MCF 10A (cell line): ENCODE results near the gene ACRV1. TPM values are rescaled to one million over a fixed set of nuclear protein-coding genes. Genes with fewer than 3 reads are reported as not detected.

ENCODE experiments used
- BruUV-seq: library from RNA; stranded (reverse); fragments of 400-500 nt; replicated peaks from 2 replicates; lab custom pipeline; 2021; lab: Mats Ljungman, UMichigan
- CTCF ChIA-PET: fragments of 300-600 bp; sonication (Branson Sonifier 250); formaldehyde crosslinking; extraction: SDS; loops from one replicate; lab custom pipeline; 2021; ENCODE audit warnings: antibody characterized with exemption, inconsistent platforms; lab: Yijun Ruan, JAX
- POLR2A ChIA-PET: fragments of 300-600, 350-650 bp; sonication (Branson Sonifier 250); formaldehyde crosslinking; extraction: SDS; loops from one replicate; lab custom pipeline; 2020; ENCODE audit warnings: antibody characterized with exemption, inconsistent platforms; lab: Yijun Ruan, JAX
- DNase-seq: peaks from one replicate; pipeline ENCODE4 v3.0.0-alpha.2; 2018; ENCODE audit not compliant: unreplicated experiment
- H3K27ac Mint-ChIP-seq: one replicate; pipeline ENCODE4 v1.8.0; 2022; ENCODE audit warnings: mild to moderate bottlenecking, low read depth, mixed read lengths; ENCODE audit not compliant: unreplicated experiment
- H3K27me3 Mint-ChIP-seq: one replicate; pipeline ENCODE4 v1.8.0; 2022; ENCODE audit warnings: mixed read lengths; ENCODE audit not compliant: insufficient read depth, unreplicated experiment
- H3K36me3 Mint-ChIP-seq: one replicate; pipeline ENCODE4 v1.8.0; 2022; ENCODE audit warnings: mild to moderate bottlenecking, moderate library complexity, mixed read lengths; ENCODE audit not compliant: insufficient read depth, unreplicated experiment
- H3K4me1 Mint-ChIP-seq: one replicate; pipeline ENCODE4 v1.8.0; 2022; ENCODE audit warnings: mixed read lengths; ENCODE audit not compliant: insufficient read depth, unreplicated experiment
- H3K4me3 Mint-ChIP-seq: one replicate; pipeline ENCODE4 v1.8.0; 2022; ENCODE audit warnings: mild to moderate bottlenecking, moderate library complexity, mixed read lengths; ENCODE audit not compliant: unreplicated experiment
- H3K9me3 Mint-ChIP-seq: one replicate; pipeline ENCODE4 v1.8.0; 2022; ENCODE audit warnings: mixed read lengths; ENCODE audit not compliant: unreplicated experiment
- intact Hi-C: fragments of 100-400 bp; cut with micrococcal nuclease; formaldehyde crosslinking; loops from 2 replicates; pipeline ENCODE4 v1.14.1; 2022
- total RNA-seq: library from RNA; stranded (reverse); gene quantifications from 2 replicates; pipeline ENCODE4 v1.2.3, GENCODE V29; 2022
- TF ChIP-seq, protein P1 (sequence below): fragments of 200-600 bp; IDR thresholded peaks from one replicate; pipeline ENCODE4 v1.8.0; 2022; ENCODE audit warnings: antibody characterized with exemption, mild to moderate bottlenecking; ENCODE audit not compliant: unreplicated experiment

Gene ACRV1
- total RNA-seq, 1 experiment from 2014 or later = not detected

DNA sequence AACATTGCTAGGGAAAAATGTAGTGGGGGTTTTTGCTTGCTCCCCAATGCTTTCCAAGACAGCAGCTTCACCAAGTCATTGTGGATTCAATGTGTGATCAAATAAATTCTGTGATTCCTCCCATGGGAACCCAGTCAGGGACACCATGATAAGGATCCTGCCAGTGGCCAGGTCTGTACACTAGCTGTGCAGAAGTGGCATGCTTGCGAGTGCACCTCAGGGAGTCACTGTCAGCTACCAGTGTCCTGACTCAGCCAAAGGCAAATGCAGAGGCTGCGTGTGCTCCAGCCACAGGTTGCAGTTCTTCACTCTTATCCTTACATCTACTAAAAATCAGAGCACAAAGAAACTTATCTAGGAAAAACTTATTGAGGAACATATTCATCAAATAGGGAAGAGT lies 9.4 kb upstream of the ACRV1 start:
- BruUV-seq = no TSS peak
- Mint-ChIP-seq H3K4me1 (no peaks in the 10 kb centered on the region), H3K9me3 (no peaks in the 10 kb centered on the region), H3K36me3 (no peaks in the 10 kb centered on the region), H3K27ac (no peak overlapping the region), H3K27me3 (no peaks in the 10 kb centered on the region), H3K4me3 (no peak overlapping the region)
- ChIA-PET POLR2A (interaction anchor here (0.6 kb wide), 1 partner anchor 37 kb away, joined by 3 read pairs; no protein-coding TSS in a partner anchor), CTCF (interaction anchor here (1.2 kb wide), 1 partner anchor 504 kb away, joined by 4 read pairs; no protein-coding TSS in a partner anchor)
- intact Hi-C loops = no loop called here
- TF ChIP-seq, protein P1, sequence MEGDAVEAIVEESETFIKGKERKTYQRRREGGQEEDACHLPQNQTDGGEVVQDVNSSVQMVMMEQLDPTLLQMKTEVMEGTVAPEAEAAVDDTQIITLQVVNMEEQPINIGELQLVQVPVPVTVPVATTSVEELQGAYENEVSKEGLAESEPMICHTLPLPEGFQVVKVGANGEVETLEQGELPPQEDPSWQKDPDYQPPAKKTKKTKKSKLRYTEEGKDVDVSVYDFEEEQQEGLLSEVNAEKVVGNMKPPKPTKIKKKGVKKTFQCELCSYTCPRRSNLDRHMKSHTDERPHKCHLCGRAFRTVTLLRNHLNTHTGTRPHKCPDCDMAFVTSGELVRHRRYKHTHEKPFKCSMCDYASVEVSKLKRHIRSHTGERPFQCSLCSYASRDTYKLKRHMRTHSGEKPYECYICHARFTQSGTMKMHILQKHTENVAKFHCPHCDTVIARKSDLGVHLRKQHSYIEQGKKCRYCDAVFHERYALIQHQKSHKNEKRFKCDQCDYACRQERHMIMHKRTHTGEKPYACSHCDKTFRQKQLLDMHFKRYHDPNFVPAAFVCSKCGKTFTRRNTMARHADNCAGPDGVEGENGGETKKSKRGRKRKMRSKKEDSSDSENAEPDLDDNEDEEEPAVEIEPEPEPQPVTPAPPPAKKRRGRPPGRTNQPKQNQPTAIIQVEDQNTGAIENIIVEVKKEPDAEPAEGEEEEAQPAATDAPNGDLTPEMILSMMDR = no peak
- DNase-seq = no peak

DNA sequence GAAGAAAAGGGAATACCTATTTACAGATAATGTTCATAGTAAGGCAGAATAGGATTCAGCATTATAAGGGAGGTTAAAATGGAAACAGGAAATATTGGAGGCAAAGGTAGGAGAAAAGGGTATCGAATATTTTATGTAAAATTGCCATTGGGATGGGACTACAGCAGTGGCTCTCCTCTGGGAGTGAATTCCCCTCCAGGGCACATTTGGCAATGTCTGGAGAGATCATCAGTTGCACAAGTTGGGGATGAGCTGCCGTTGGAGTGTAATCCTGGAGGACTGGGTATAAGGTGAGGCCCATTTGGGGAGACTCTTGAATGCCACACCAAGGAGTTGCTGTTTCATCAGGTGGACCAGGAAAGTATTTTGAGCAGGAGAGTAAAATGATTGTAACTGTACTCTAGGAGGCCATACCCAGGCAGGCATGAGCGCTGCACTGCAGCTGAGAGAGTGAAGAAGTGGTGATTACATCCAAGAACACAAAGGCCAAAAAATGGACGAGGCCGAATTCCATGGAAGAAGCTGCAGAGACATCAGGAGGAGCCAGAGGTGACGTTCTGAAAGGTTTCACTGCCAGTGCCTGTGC lies 8.7 kb upstream of the ACRV1 start:
- Mint-ChIP-seq H3K27ac (no peak overlapping the region), H3K4me3 (no peak overlapping the region), H3K27me3 (no peaks in the 10 kb centered on the region), H3K9me3 (no peaks in the 10 kb centered on the region), H3K36me3 (no peaks in the 10 kb centered on the region), H3K4me1 (no peaks in the 10 kb centered on the region)
- TF ChIP-seq, protein P1 = no peak
- peak; percentile 45 for DNase-seq
- BruUV-seq = no TSS peak
- ChIA-PET CTCF (interaction anchor here (1.2 kb wide), 1 partner anchor 504 kb away, joined by 4 read pairs; no protein-coding TSS in a partner anchor), POLR2A (interaction anchor here (0.5 kb wide), 1 partner anchor 239 kb away, joined by 3 read pairs; no protein-coding TSS in a partner anchor)
- intact Hi-C loops = no loop called here

DNA sequence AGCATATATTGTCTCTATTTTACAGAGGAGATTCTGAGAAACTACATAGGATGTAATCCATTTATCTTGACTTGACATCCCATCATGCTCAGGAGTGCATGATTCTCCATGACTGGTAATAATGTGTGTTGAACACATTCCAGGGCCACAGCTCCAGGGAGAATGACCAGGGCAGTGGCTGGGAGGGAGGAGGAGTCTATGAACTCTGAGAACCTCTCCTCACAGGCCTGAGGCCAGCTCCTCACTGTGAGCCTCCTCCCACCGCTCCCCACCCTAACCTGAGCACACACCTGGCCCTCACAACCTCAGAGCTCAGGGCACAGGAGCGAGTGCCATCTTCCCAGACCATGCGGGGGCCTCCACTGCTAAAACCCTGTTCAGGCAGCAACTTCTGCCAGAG lies 8.0 kb upstream of the ACRV1 start:
- H3K27me3 Mint-ChIP-seq = no peaks in the 10 kb centered on the region
- H3K4me1 Mint-ChIP-seq = no peaks in the 10 kb centered on the region
- intact Hi-C loops = no loop called here
- H3K27ac Mint-ChIP-seq = no peak overlapping the region
- CTCF ChIA-PET = no interaction called here
- POLR2A ChIA-PET = interaction anchor here (0.5 kb wide), 1 partner anchor 238 kb away, joined by 3 read pairs; no protein-coding TSS in a partner anchor
- no TSS peak for BruUV-seq
- H3K36me3 Mint-ChIP-seq = no peaks in the 10 kb centered on the region
- TF ChIP-seq, protein P1 = no peak
- no peak for DNase-seq
- no peak overlapping the region for H3K4me3 Mint-ChIP-seq
- no peaks in the 10 kb centered on the region for H3K9me3 Mint-ChIP-seq

DNA sequence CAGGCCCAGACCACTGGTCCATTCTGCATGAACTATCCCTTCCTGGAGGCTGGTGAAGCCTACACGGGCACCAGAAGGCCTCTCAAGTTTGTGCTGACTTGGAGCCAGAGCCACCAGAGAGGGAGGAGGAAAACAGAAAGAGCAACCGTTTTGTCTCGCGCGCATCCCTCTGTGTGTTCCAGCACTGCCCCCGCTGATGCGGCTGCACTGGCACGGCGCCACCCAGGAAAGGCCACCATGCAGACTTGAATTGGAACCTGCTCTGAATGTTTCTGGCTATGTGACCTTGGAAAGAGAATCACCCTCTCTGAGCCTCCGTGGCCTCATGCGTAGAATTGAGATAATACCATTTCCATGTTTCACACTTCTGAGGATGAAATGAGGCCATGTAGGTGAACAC lies 7.4 kb upstream of the ACRV1 start:
- Mint-ChIP-seq H3K27me3 (no peaks in the 10 kb centered on the region), H3K4me3 (no peak overlapping the region), H3K4me1 (no peaks in the 10 kb centered on the region), H3K36me3 (no peaks in the 10 kb centered on the region), H3K27ac (no peak overlapping the region), H3K9me3 (no peaks in the 10 kb centered on the region)
- BruUV-seq = no TSS peak
- DNase-seq = no peak
- intact Hi-C loops = no loop called here
- TF ChIP-seq, protein P1 = no peak
- CTCF ChIA-PET = no interaction called here
- POLR2A ChIA-PET = no interaction called here
